PFSK-1 (cell line): ENCODE data around the gene HSBP1.

Experiments
- FOXP2 ChIP-seq: optimal IDR thresholded peaks from 2 replicates; pipeline ENCODE3; 2011; ENCODE audit warnings: borderline replicate concordance, control low read depth, inconsistent platforms; ENCODE audit not compliant: insufficient read depth; ENCODE audit errors: extremely low read length, extremely low read depth
- POLR2AphosphoS5 ChIP-seq: IDR thresholded peaks from 2 replicates; pipeline ENCODE4 v1.6.1; 2012; ENCODE audit warnings: low read depth, mild to moderate bottlenecking, control low read depth, low read length, moderate library complexity
- SIN3A ChIP-seq: IDR thresholded peaks from 2 replicates; pipeline ENCODE4 v1.6.1; 2012; ENCODE audit warnings: mild to moderate bottlenecking, low read length, moderate library complexity, borderline replicate concordance; ENCODE audit not compliant: insufficient read depth
- TAF1 ChIP-seq: IDR thresholded peaks from 2 replicates; pipeline ENCODE4 v1.6.1; 2012; ENCODE audit warnings: low read length, control low read depth, borderline replicate concordance; ENCODE audit not compliant: insufficient read depth
- TF ChIP-seq, protein P1 (sequence below), 2 experiments: IDR thresholded peaks; 2 replicates each; pipeline versions ENCODE4 v1.6.1 to v1.8.0; 2011 to 2012; ENCODE audit warnings: low read depth in 2 of 2, low read length in 2 of 2, control low read depth in 1 of 2, inconsistent platforms in 1 of 2, mild to moderate bottlenecking in 1 of 2, moderate library complexity in 1 of 2; ENCODE audit not compliant: insufficient read depth in 1 of 2

The HSBP1 gene

DNA sequence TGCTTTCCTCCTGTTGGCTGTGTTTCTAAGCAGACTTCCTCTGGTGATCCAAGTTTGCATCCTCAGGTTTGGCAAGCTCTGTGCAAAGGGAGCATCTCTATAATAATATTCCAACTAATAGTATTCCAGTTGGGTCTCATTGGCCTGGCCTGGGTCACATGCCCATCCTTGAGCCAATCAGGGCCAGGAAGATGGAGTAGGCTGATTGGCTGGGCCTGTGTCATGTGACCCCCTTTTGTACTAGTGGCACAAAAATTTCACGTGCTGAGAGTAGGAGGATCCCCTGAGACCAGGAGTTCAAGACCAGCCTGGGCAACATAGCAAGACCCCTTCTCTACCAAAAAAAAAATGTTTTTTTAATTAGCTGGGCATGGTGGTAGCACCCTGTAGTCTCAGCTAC, 55.9 kb downstream of the HSBP1 start:
- TF ChIP-seq, protein P1, sequence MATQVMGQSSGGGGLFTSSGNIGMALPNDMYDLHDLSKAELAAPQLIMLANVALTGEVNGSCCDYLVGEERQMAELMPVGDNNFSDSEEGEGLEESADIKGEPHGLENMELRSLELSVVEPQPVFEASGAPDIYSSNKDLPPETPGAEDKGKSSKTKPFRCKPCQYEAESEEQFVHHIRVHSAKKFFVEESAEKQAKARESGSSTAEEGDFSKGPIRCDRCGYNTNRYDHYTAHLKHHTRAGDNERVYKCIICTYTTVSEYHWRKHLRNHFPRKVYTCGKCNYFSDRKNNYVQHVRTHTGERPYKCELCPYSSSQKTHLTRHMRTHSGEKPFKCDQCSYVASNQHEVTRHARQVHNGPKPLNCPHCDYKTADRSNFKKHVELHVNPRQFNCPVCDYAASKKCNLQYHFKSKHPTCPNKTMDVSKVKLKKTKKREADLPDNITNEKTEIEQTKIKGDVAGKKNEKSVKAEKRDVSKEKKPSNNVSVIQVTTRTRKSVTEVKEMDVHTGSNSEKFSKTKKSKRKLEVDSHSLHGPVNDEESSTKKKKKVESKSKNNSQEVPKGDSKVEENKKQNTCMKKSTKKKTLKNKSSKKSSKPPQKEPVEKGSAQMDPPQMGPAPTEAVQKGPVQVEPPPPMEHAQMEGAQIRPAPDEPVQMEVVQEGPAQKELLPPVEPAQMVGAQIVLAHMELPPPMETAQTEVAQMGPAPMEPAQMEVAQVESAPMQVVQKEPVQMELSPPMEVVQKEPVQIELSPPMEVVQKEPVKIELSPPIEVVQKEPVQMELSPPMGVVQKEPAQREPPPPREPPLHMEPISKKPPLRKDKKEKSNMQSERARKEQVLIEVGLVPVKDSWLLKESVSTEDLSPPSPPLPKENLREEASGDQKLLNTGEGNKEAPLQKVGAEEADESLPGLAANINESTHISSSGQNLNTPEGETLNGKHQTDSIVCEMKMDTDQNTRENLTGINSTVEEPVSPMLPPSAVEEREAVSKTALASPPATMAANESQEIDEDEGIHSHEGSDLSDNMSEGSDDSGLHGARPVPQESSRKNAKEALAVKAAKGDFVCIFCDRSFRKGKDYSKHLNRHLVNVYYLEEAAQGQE (IDR thresholded peaks at IDR 0.05; ENCODE audit: insufficient read depth in 1 of 2, low read depth in 2 of 2, low read length in 2 of 2) = no peak
- TF ChIP-seq FOXP2 (no peak), TAF1 (no peak), SIN3A (no peak), POLR2AphosphoS5 (no peak)
